Measurements from ENCODE around the gene IFNGR2.

DNA sequence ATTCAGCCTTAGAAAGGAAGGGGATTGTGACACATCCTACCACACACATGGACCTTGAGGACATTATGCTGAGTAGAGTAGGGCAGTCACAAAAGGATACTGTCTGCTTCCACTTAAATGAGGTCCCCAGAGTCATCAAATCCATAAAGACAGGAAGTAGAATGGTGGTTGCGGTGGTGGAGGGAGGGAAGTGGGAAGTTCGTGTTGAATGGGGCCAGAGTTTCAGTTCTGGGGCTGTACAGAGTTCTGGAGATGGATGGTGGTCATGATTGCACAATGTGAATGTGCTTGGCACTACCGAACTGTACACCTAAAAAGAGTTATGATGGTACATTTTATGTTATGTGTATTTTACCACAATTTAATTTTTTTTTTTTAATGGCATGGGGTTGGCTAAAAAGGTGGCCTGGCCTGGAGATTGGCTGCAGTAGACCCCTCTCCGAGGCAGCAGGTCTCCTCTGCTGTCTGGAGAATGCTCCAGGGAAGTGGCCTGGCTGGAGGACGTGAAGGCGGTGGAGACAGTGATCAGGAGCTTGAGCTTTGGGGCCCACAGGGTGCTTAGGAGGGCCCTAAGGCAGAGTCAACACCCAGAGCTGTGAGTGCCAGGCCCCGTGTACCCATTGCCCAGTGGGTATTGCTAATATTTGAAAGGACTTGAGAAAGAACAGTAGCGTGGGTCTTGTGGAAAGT lies 30.4 kb downstream of the IFNGR2 start:
- TF ChIP-seq OSR1 (CRISPR knock-in tag; IDR thresholded peaks at IDR 0.05) (no peak), ARNTL (CRISPR knock-in tag; IDR thresholded peaks at IDR 0.05; ENCODE audit: borderline replicate concordance, low read depth) (no peak), ZFP3 (CRISPR knock-in tag; IDR thresholded peaks at IDR 0.05) (no peak), ZNF8 (CRISPR knock-in tag; IDR thresholded peaks at IDR 0.05) (no peak), ZC3H10 (CRISPR knock-in tag; IDR thresholded peaks at IDR 0.05) (no peak), GLIS3 (CRISPR knock-in tag; IDR thresholded peaks at IDR 0.05) (no peak), ZFP30 (CRISPR knock-in tag; IDR thresholded peaks at IDR 0.05) (no peak)
- TF ChIP-seq, protein P1, sequence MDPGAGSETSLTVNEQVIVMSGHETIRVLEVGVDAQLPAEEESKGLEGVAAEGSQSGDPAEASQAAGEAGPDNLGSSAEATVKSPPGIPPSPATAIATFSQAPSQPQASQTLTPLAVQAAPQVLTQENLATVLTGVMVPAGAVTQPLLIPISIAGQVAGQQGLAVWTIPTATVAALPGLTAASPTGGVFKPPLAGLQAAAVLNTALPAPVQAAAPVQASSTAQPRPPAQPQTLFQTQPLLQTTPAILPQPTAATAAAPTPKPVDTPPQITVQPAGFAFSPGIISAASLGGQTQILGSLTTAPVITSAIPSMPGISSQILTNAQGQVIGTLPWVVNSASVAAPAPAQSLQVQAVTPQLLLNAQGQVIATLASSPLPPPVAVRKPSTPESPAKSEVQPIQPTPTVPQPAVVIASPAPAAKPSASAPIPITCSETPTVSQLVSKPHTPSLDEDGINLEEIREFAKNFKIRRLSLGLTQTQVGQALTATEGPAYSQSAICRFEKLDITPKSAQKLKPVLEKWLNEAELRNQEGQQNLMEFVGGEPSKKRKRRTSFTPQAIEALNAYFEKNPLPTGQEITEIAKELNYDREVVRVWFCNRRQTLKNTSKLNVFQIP (CRISPR knock-in tag; IDR thresholded peaks at IDR 0.05; ENCODE audit: borderline replicate concordance, low read depth) = no peak
- TF ChIP-seq, protein P2, sequence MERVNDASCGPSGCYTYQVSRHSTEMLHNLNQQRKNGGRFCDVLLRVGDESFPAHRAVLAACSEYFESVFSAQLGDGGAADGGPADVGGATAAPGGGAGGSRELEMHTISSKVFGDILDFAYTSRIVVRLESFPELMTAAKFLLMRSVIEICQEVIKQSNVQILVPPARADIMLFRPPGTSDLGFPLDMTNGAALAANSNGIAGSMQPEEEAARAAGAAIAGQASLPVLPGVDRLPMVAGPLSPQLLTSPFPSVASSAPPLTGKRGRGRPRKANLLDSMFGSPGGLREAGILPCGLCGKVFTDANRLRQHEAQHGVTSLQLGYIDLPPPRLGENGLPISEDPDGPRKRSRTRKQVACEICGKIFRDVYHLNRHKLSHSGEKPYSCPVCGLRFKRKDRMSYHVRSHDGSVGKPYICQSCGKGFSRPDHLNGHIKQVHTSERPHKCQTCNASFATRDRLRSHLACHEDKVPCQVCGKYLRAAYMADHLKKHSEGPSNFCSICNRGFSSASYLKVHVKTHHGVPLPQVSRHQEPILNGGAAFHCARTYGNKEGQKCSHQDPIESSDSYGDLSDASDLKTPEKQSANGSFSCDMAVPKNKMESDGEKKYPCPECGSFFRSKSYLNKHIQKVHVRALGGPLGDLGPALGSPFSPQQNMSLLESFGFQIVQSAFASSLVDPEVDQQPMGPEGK (CRISPR knock-in tag; IDR thresholded peaks at IDR 0.05; ENCODE audit: borderline replicate concordance) = no peak
- TF ChIP-seq, protein P3, sequence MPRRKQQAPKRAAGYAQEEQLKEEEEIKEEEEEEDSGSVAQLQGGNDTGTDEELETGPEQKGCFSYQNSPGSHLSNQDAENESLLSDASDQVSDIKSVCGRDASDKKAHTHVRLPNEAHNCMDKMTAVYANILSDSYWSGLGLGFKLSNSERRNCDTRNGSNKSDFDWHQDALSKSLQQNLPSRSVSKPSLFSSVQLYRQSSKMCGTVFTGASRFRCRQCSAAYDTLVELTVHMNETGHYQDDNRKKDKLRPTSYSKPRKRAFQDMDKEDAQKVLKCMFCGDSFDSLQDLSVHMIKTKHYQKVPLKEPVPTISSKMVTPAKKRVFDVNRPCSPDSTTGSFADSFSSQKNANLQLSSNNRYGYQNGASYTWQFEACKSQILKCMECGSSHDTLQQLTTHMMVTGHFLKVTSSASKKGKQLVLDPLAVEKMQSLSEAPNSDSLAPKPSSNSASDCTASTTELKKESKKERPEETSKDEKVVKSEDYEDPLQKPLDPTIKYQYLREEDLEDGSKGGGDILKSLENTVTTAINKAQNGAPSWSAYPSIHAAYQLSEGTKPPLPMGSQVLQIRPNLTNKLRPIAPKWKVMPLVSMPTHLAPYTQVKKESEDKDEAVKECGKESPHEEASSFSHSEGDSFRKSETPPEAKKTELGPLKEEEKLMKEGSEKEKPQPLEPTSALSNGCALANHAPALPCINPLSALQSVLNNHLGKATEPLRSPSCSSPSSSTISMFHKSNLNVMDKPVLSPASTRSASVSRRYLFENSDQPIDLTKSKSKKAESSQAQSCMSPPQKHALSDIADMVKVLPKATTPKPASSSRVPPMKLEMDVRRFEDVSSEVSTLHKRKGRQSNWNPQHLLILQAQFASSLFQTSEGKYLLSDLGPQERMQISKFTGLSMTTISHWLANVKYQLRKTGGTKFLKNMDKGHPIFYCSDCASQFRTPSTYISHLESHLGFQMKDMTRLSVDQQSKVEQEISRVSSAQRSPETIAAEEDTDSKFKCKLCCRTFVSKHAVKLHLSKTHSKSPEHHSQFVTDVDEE (CRISPR knock-in tag; IDR thresholded peaks at IDR 0.05) = no peak
